AG10803 (cell line): Measurements from ENCODE around the gene SERPINA9.

Source experiments
- DNase-seq: peaks from one replicate; pipeline ENCODE4 v3.0.0; 2010; ENCODE audit warnings: low read depth
- H3K4me3 ChIP-seq: 2 replicates; pipeline ENCODE4 v1.5.1; 2011; ENCODE audit warnings: mild to moderate bottlenecking, low read length, control low read depth
- CTCF ChIP-seq: conservative IDR thresholded peaks from 2 replicates; pipeline ENCODE4 v1.5.1; 2011; ENCODE audit warnings: mild to moderate bottlenecking, low read length, control low read depth, inconsistent platforms

The SERPINA9 gene

DNA sequence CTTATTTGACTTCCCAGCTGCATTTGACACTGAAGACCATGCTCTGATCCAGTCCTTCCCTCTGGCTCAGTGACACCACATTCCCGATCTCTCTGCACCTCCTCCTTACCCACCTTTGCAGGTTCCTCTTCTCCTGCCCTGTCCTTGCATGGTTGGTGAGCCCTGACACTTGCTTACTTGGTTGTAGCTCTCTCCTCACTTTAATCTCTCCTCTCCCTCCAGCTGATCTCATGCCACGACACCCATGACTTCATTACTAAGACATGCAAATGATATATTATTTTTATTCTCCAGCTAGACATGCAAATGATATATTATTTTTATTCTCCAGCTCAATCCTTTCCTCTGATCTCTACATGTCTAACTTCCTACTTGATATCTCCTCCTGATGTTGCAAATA, at the start of gene SERPINA9:
TSS of gene SERPINA9 (minus strand) at position 175 of the 400 bp plus-strand sequence. CDS start 6,357 bp downstream, outside the sequence.
- H3K4me3 ChIP-seq = no peak within 1 kb of the TSS
- no peak for DNase-seq
- no peak for TF ChIP-seq CTCF

DNA sequence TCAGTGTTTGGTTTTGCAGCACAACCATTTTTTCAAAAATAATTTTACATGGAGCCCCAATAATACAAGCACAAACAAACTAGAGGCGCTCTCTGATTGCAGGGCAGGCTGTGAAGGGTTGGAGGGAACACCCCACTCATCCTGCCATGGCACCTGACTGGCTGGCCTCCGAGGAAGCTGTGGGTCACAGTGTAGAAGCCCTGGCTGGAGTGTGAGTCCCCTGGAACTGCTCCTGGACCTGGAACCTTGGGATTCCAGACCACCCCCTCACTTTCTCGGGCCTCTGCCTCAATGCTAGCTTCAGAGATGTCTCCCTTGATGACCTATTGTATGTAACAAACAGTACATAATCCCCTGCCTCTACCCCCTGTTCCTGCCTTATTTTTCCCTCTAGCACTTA, 48.1 kb upstream of the SERPINA9 start:
- no peak for DNase-seq
- no peak overlapping the region for H3K4me3 ChIP-seq
- TF ChIP-seq CTCF = no peak

- TF ChIP-seq CTCF = no peak
- DNase-seq = no peak
- no peak overlapping the region for H3K4me3 ChIP-seq
These were observed 47.3 kb upstream of the SERPINA9 start for GRCh38 chr14:94523265-94523664.

- no peak overlapping the region for H3K4me3 ChIP-seq
- DNase-seq = no peak
- no peak for TF ChIP-seq CTCF
These were observed 46.2 kb upstream of the SERPINA9 start for GRCh38 chr14:94522115-94522724.

DNA sequence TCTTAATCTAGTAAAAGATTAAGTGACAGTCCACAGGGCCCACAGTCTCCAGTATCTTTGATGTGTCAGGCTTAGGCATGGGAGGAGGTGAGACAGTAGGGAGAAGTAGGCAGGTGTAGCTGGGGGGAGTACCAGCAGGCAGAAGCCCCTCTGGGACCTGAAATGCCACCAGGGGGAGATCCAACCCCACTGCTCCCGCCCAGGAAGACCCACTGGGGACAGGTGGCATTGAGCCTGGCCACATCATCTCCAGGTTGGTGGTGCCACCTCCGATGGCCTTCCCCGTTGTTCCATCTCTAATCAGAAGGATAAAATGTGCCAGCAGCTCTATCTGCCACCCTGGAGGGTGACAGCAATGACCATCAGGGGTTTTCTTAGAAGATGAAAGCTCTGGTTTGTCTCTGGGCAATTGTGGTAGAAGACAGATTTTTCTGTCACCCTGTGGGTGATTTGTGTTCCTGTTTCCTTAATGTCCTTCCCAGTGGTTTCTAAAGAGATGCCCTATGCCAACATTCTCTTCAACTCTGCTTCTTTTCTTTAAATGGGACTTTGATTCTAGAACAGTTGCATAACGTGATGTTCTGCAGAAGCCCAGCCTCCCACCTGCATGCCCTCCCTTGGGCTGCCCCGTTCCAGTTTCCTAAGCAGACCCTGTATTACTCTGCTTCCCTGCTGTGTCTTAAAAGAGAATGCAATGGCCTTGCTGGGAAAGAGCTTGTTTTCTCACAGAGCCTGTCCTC, 45.5 kb upstream of the SERPINA9 start:
- H3K4me3 ChIP-seq = no peak overlapping the region
- no peak for TF ChIP-seq CTCF
- no peak for DNase-seq

DNA sequence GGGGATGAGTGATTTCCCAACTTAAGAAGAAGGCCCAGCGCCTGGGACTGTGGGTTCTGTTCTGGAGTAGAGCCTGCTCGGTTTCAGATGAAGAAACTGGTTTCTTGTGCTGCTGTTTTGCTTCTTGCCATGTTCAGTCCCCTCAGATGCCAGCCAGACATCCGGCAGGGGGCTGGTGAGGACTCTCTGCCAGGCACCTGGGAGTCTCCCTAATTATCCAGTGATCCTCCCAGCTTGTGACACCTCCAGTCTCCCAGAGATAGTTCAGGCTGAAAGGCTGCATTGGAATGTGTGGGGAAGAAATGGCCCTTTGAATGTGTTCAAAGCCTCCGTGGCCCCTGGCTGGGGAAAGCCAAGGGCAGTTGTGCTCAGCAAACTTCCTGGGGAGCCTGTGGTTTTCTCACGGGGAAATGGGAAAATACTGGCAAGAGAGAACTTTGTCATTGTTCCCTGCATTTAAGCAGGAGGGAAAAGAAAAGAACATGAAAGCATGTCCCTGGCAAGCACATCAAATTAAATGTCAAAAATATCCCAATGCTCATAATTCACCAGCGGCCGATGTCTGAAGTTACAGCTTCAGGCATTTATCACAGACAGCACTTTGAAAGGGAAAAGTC, 41.8 kb upstream of the SERPINA9 start:
- no peak for TF ChIP-seq CTCF
- H3K4me3 ChIP-seq = no peak overlapping the region

DNA sequence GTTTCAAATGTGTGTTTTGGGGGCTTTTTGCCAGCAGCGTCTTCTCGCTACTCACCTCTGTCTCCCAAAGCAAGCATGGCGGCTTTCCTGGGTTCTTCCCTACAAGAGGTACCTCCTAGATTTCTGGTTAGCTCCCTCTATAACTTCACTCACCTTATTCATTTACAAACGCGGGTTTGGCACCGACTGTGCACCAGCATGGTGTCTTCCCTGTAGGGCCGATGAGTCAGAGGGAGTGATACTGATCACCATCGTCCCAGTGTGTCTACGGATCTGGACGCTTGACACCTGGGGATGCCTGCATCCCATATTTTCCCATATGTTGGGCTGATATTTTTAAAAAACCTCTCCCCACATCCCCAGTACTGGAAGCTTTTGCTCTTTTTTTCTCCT, 41.2 kb upstream of the SERPINA9 start:
- no peak overlapping the region for H3K4me3 ChIP-seq
- no peak for DNase-seq
- TF ChIP-seq CTCF = no peak

More for the DNA sequence above, 41.8 kb upstream of the SERPINA9 start:
- no peak for DNase-seq
